Ishikawa (cell line): Measurements from ENCODE around the gene SLC17A4.

Experiments used
- CEBPB ChIP-seq: IDR thresholded peaks from 2 replicates; pipeline ENCODE4 v1.6.1; 2012
- EGR1 ChIP-seq: IDR thresholded peaks from 2 replicates; pipeline ENCODE4 v1.6.1; 2012
- RAD21 ChIP-seq: IDR thresholded peaks from 2 replicates; pipeline ENCODE4 v1.6.1; 2012; ENCODE audit warnings: low read depth

GRCh38 chr6:25815194-25815593 lies 60.7 kb downstream of the SLC17A4 start:
- TF ChIP-seq EGR1 (no peak), CEBPB (no peak), RAD21 (no peak)
